Stomach (tissue), 4 donors: Measurements from ENCODE around the gene PLA2G4A.

ENCODE experiments used
- CTCF ChIP-seq, 7 experiments: fragments of 450-650 bp in 4 of 7; fragments of 200-600 bp in 3 of 7; sonication (generic) in 3 of 7; IDR thresholded peaks; one replicate each; pipeline ENCODE4 v1.5.1; 2016 to 2019; ENCODE audit warnings: antibody characterized with exemption in 7 of 7, control low read depth in 2 of 7, mild to moderate bottlenecking in 1 of 7
- POLR2A ChIP-seq, 4 donors: fragments of 450-650 bp; IDR thresholded peaks; one replicate each; pipeline ENCODE4 v1.6.1; 2016; ENCODE audit warnings: antibody characterized with exemption in 4 of 4, control low read depth in 2 of 4, mild to moderate bottlenecking in 1 of 4, moderate library complexity in 1 of 4
- POLR2AphosphoS5 ChIP-seq, 3 donors: sonication (generic); formaldehyde crosslinking; IDR thresholded peaks; one replicate each; pipeline ENCODE4 v1.6.1; 2016; ENCODE audit warnings: antibody characterized with exemption in 3 of 3

- TF ChIP-seq CTCF (IDR thresholded peaks at IDR 0.05) (no peak), POLR2AphosphoS5 (IDR thresholded peaks at IDR 0.05) (no peak), POLR2A (IDR thresholded peaks at IDR 0.05) (no peak)
Observed at GRCh38 chr1:186966456-186966855, 137.7 kb downstream of the PLA2G4A start.
